H1 (cell line): Measurements from ENCODE around the gene THRB. TPM values are rescaled to one million over a fixed set of nuclear protein-coding genes. Genes with fewer than 3 reads are reported as not detected.

Source experiments
- CTCF ChIA-PET: fragments of 300-600 bp; sonication (Branson Sonifier 250); formaldehyde crosslinking; loops from one replicate; lab custom pipeline; 2021; ENCODE audit not compliant: partially characterized antibody; lab: Charles Lee
- POLR2A ChIA-PET: fragments of 300-600 bp; sonication (Branson Sonifier 250); formaldehyde crosslinking; loops from one replicate; lab custom pipeline; 2021; ENCODE audit warnings: inconsistent platforms; ENCODE audit not compliant: partially characterized antibody; lab: Charles Lee
- DNase-seq, 2 experiments: peaks; one replicate each; pipeline versions ENCODE4 v3.0.0 to v3.0.0-alpha.2; 2010 to 2022; ENCODE audit warnings: low spot score in 2 of 2, low read depth in 1 of 2, mixed read lengths in 1 of 2
- FAIRE-seq: peaks from 2 replicates; lab custom pipeline; 2011; peaks lifted over from hg19 to GRCh38; lab: Jason Lieb, UNC
- H2AFZ ChIP-seq: 2 replicates; pipeline ENCODE4 v1.8.1; 2012; ENCODE audit warnings: low read length, inconsistent platforms
- H2AK5ac ChIP-seq: 2 replicates; pipeline ENCODE4 v1.6.1; 2013; ENCODE audit warnings: low read depth, low read length
- H2BK120ac ChIP-seq: replicated peaks from 2 replicates; pipeline ENCODE3; 2013; ENCODE audit warnings: low read depth, low read length, inconsistent platforms
- H2BK12ac ChIP-seq: 2 replicates; pipeline ENCODE4 v1.6.1; 2013; ENCODE audit warnings: low read depth, low read length
- H2BK15ac ChIP-seq: 2 replicates; pipeline ENCODE4 v1.6.1; 2013; ENCODE audit warnings: low read length
- H2BK20ac ChIP-seq: 2 replicates; pipeline ENCODE4 v1.6.1; 2013; ENCODE audit warnings: low read length
- H2BK5ac ChIP-seq: 2 replicates; pipeline ENCODE4 v1.6.1; 2013; ENCODE audit warnings: low read depth, low read length
- H3K14ac ChIP-seq: 2 replicates; pipeline ENCODE4 v1.6.1; 2013; ENCODE audit warnings: inconsistent platforms; ENCODE audit not compliant: insufficient read length
- H3K18ac ChIP-seq: 2 replicates; pipeline ENCODE4 v1.6.1; 2013; ENCODE audit warnings: low read length; ENCODE audit errors: extremely low read depth
- H3K23ac ChIP-seq: 2 replicates; pipeline ENCODE4 v1.6.1; 2013; ENCODE audit warnings: inconsistent platforms; ENCODE audit not compliant: insufficient read length
- H3K23me2 ChIP-seq: 2 replicates; pipeline ENCODE4 v1.6.1; 2013; ENCODE audit warnings: low read depth, low read length
- H3K27ac ChIP-seq: 2 replicates; pipeline ENCODE4 v1.6.1; 2011; ENCODE audit warnings: low read depth, low read length, inconsistent platforms
- H3K27me3 ChIP-seq, 4 experiments: replicated peaks in 1 of 4; 1 replicate in 1 of 4; 2 replicates in 3 of 4; pipeline versions ENCODE4 v1.6.1 to v1.8.1; 2011 to 2013; ENCODE audit warnings: low read length in 3 of 4, mild to moderate bottlenecking in 3 of 4, inconsistent platforms in 2 of 4, mixed read lengths in 2 of 4, moderate library complexity in 1 of 4; ENCODE audit not compliant: control insufficient read depth in 3 of 4, insufficient read depth in 3 of 4; ENCODE audit errors: extremely low read depth in 1 of 4
- H3K36me3 ChIP-seq, 4 experiments: 2 replicates each; pipeline versions ENCODE4 v1.6.1 to v1.8.1; 2011 to 2013; ENCODE audit warnings: mild to moderate bottlenecking in 4 of 4, low read length in 3 of 4, moderate library complexity in 2 of 4, control low read depth in 1 of 4, inconsistent platforms in 1 of 4; ENCODE audit not compliant: insufficient read depth in 4 of 4, control insufficient read depth in 2 of 4
- H3K4ac ChIP-seq: replicated peaks from 2 replicates; pipeline ENCODE3; 2013; ENCODE audit warnings: low read length, low read depth, mixed read lengths, inconsistent platforms; ENCODE audit not compliant: insufficient read length
- H3K4me1 ChIP-seq, 4 experiments: replicated peaks in 1 of 4; 1 replicate in 1 of 4; 2 replicates in 3 of 4; pipeline versions ENCODE4 v1.6.1 to v1.8.1; 2011 to 2013; ENCODE audit warnings: low read length in 3 of 4, inconsistent platforms in 2 of 4, mixed read lengths in 1 of 4; ENCODE audit not compliant: insufficient read depth in 4 of 4, control insufficient read depth in 3 of 4
- H3K4me2 ChIP-seq, 2 experiments: 2 replicates each; pipeline versions ENCODE4 v1.6.1 to v1.8.1; 2011 to 2013; ENCODE audit warnings: low read depth in 2 of 2, low read length in 2 of 2, control low read depth in 1 of 2, inconsistent platforms in 1 of 2, mild to moderate bottlenecking in 1 of 2; ENCODE audit not compliant: insufficient read depth in 1 of 2
- H3K4me3 ChIP-seq, 4 experiments: fragments of 200-600, 300-600 bp in 1 of 4; sonication (generic), shearing (Covaris generic), sonication (Bioruptor Twin) in 1 of 4; 2 replicates each; pipeline versions ENCODE4 v1.5.1 to v1.8.1; 2011 to 2016; ENCODE audit warnings: low read length in 4 of 4, low read depth in 3 of 4, control low read depth in 2 of 4, inconsistent platforms in 2 of 4, mild to moderate bottlenecking in 2 of 4, mixed read lengths in 1 of 4, moderate library complexity in 1 of 4; ENCODE audit not compliant: insufficient read depth in 2 of 4; ENCODE audit errors: extremely low read depth in 1 of 4
- H3K56ac ChIP-seq: replicated peaks from 2 replicates; pipeline ENCODE3; 2013; ENCODE audit warnings: low read depth, mild to moderate bottlenecking, mixed read lengths, low read length, inconsistent platforms; ENCODE audit not compliant: insufficient read length
- H3K79me1 ChIP-seq: 2 replicates; pipeline ENCODE4 v1.6.1; 2013; ENCODE audit warnings: low read depth, low read length, control low read depth
- H3K79me2 ChIP-seq, 2 experiments: 2 replicates each; pipeline versions ENCODE4 v1.6.1 to v1.8.1; 2012 to 2013; ENCODE audit warnings: low read length in 2 of 2, mild to moderate bottlenecking in 2 of 2, inconsistent platforms in 1 of 2; ENCODE audit not compliant: insufficient read depth in 2 of 2, control insufficient read depth in 1 of 2
- H3K9ac ChIP-seq, 4 experiments: replicated peaks in 1 of 4; 1 replicate in 1 of 4; 2 replicates in 3 of 4; pipeline versions ENCODE4 v1.6.1 to v1.8.1; 2011 to 2013; ENCODE audit warnings: low read depth in 3 of 4, low read length in 3 of 4, control low read depth in 2 of 4, mild to moderate bottlenecking in 2 of 4, moderate library complexity in 2 of 4, inconsistent platforms in 1 of 4; ENCODE audit errors: extremely low read depth in 1 of 4
- H3K9me3 ChIP-seq, 2 experiments: 2 replicates each; pipeline versions ENCODE4 v1.6.1 to v1.8.1; 2012 to 2013; ENCODE audit warnings: mild to moderate bottlenecking in 2 of 2, moderate library complexity in 2 of 2, control low read depth in 1 of 2, inconsistent platforms in 1 of 2, low read depth in 1 of 2, low read length in 1 of 2, mixed read lengths in 1 of 2; ENCODE audit not compliant: insufficient read depth in 2 of 2
- H4K20me1 ChIP-seq, 2 experiments: replicated peaks in 1 of 2; 2 replicates each; pipeline versions ENCODE3 to v1.8.1; 2011 to 2013; ENCODE audit warnings: inconsistent platforms in 2 of 2, low read length in 2 of 2, mild to moderate bottlenecking in 1 of 2; ENCODE audit not compliant: insufficient read depth in 2 of 2, control insufficient read depth in 1 of 2
- H4K5ac ChIP-seq: 2 replicates; pipeline ENCODE4 v1.6.1; 2013; ENCODE audit warnings: low read length, low read depth, mixed read lengths, inconsistent platforms; ENCODE audit not compliant: insufficient read length
- H4K8ac ChIP-seq: 2 replicates; pipeline ENCODE4 v1.8.0; 2013; ENCODE audit warnings: mild to moderate bottlenecking, moderate library complexity, low read length, inconsistent platforms; ENCODE audit not compliant: insufficient read depth; ENCODE audit errors: extremely low read depth
- H4K91ac ChIP-seq: replicated peaks from 2 replicates; pipeline ENCODE3; 2013; ENCODE audit warnings: low read length, mixed read lengths, inconsistent platforms; ENCODE audit not compliant: insufficient read length
- BCL11A ChIP-seq, 2 experiments: IDR thresholded peaks; one replicate each; pipeline ENCODE4 v1.6.1; 2011; ENCODE audit warnings: low read depth in 2 of 2, low read length in 2 of 2, mild to moderate bottlenecking in 2 of 2
- EP300 ChIP-seq, 2 experiments: IDR thresholded peaks; 1 replicate in 1 of 2; 2 replicates in 1 of 2; pipeline ENCODE4 v1.6.1; 2011 to 2012; ENCODE audit warnings: low read depth in 2 of 2, low read length in 2 of 2, mild to moderate bottlenecking in 2 of 2, borderline replicate concordance in 1 of 2, inconsistent platforms in 1 of 2, moderate library complexity in 1 of 2
- NRF1 ChIP-seq: IDR thresholded peaks from 2 replicates; pipeline ENCODE4 v1.6.1; 2011; ENCODE audit warnings: mild to moderate bottlenecking, low read depth, low read length, improper control_type of control experiment
- SP2 ChIP-seq: IDR thresholded peaks from 2 replicates; pipeline ENCODE4 v1.6.1; 2012; ENCODE audit warnings: mild to moderate bottlenecking, low read length, inconsistent platforms
- TBP ChIP-seq: IDR thresholded peaks from 2 replicates; pipeline ENCODE4 v1.6.1; 2011; ENCODE audit warnings: low read depth, low read length, improper control_type of control experiment
- polyA plus RNA-seq, 7 experiments: library from polyadenylated mRNA; depleted of rRNA in 3 of 7; stranded (reverse) in 5 of 7; unstranded in 2 of 7; fragments of >200 nt in 5 of 7; fragments of 200-250 nt in 2 of 7; gene quantifications; 1 replicate in 5 of 7; 2 replicates in 1 of 7; 4 replicates in 1 of 7; pipeline versions ENCODE4 v1.2.1 to v1.2.3, GENCODE V29; 2011 to 2013; ENCODE audit warnings: missing spikeins in 2 of 7, mixed read lengths in 2 of 7
- total RNA-seq: library from RNA; stranded (reverse); fragmentation: NEBNext Ultra II Directional; extraction: Animal tissue kit (Norgen Biotek cat#: 25700); gene quantifications from 2 replicates; pipeline ENCODE4 v1.2.1, GENCODE V29; 2021

THRB gene
- total and polyA plus RNA-seq, 2 of the 8 experiments (the other 6 are each of a cell fraction or from before 2014, with no cell fraction given): 0.98 to 3.9 TPM

- no peak overlapping the region for H3K27ac ChIP-seq
- no peak overlapping the region for H3K14ac ChIP-seq
- no peak overlapping the region for H2BK20ac ChIP-seq
- H4K20me1 ChIP-seq: no peaks in the 10 kb centered on the region
- H3K79me1 ChIP-seq: no peaks in the 10 kb centered on the region
- H3K56ac ChIP-seq: no peak overlapping the region
- CTCF ChIA-PET: interaction anchor here (0.6 kb wide), 1 partner anchor 442 kb away, joined by 4 read pairs; no protein-coding TSS in a partner anchor
- DNase-seq (no peak), FAIRE-seq (no peak)
- H3K23me2 ChIP-seq: no peaks in the 10 kb centered on the region
- POLR2A ChIA-PET: no interaction called here
- no peaks in the 10 kb centered on the region for H3K27me3 ChIP-seq
- H3K4me3 ChIP-seq: no peak overlapping the region
- no peak overlapping the region for H2BK120ac ChIP-seq
- H3K36me3 ChIP-seq: no peaks in the 10 kb centered on the region
- no peak overlapping the region for H2AFZ ChIP-seq
- no peak overlapping the region for H3K9ac ChIP-seq
- H3K4me2 ChIP-seq: no peak overlapping the region
- no peak overlapping the region for H3K18ac ChIP-seq
- no peak overlapping the region for H4K8ac ChIP-seq
- H2BK12ac ChIP-seq: no peak overlapping the region
- no peaks in the 10 kb centered on the region; a peak in 1 of 7 replicates for H3K4me1 ChIP-seq
- H3K4ac ChIP-seq: no peak overlapping the region
- no peaks in the 10 kb centered on the region for H3K9me3 ChIP-seq
- H4K5ac ChIP-seq: no peak overlapping the region
- H2AK5ac ChIP-seq: no peak overlapping the region
- H4K91ac ChIP-seq: no peak overlapping the region
- H3K79me2 ChIP-seq: no peaks in the 10 kb centered on the region
- no peak overlapping the region for H2BK15ac ChIP-seq
- H3K23ac ChIP-seq: no peak overlapping the region
- no peak overlapping the region for H2BK5ac ChIP-seq
- TF ChIP-seq BCL11A (IDR thresholded peaks at IDR 0.05; ENCODE audit: low read depth in 2 of 2, low read length in 2 of 2): no peak
- TF ChIP-seq EP300 (IDR thresholded peaks at IDR 0.05; ENCODE audit: borderline replicate concordance in 1 of 2, low read depth in 2 of 2, low read length in 2 of 2): no peak
- no peak for TF ChIP-seq TBP
- TF ChIP-seq SP2: no peak
- no peak for TF ChIP-seq NRF1
Observed at GRCh38 chr3:24529210-24529609, 34.6 kb upstream of the THRB start.
